HepG2 (cell line): Measurements from ENCODE around the gene DYNC2I2.

Experiments
- JUN ChIP-seq: sonication (generic); formaldehyde crosslinking; IDR thresholded peaks from 2 replicates; pipeline ENCODE4 v1.4.0; 2020; ENCODE audit warnings: mild to moderate bottlenecking, missing genetic modification reagents
- REST ChIP-seq, 2 experiments: IDR thresholded peaks; 2 replicates each; pipeline ENCODE4 v1.6.1; 2011 to 2012; ENCODE audit warnings: low read length in 2 of 2, borderline replicate concordance in 1 of 2, low read depth in 1 of 2, mild to moderate bottlenecking in 1 of 2, moderate library complexity in 1 of 2

GRCh38 chr9:128607642-128608350 lies 48.9 kb downstream of the DYNC2I2 start:
- TF ChIP-seq JUN (CRISPR knock-in tag) (no peak), REST (IDR thresholded peaks at IDR 0.05; ENCODE audit: borderline replicate concordance in 1 of 2, low read depth in 1 of 2, low read length in 2 of 2) (no peak)
